Non-pigmented ciliary epithelial cell (primary cell): ENCODE data around the gene TTC3.
"Not testable (repeated sequence)": the region's sequence is repeated elsewhere in the genome, so short reads cannot be mapped to it uniquely, and the experiment has no call there.

Experiments
- DNase-seq: peaks from one replicate; pipeline ENCODE4 v3.0.0-alpha.2; 2010; ENCODE audit warnings: low read depth

The TTC3 gene

DNA sequence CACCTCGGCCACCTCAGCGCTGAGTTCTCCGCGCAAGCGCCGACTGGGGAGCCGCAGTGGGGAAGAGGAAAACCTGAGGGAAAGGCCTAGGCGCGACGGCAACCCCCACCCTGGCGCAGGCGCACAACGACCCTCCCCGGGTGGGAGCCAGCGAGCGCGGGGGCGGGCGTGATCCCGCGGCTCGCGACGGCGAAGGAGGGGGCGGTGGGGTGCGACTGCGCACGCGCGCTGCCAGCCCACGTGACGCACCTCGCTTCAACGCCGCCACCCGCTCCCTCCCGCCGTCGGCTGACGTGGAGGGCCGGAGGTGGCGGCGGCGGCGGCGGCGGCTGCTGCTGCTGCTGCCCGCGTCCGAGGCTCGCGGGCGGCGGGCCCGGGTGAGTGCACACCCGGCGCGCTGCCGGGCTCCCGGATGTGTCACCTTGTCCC lies at the start of gene TTC3, which contains the start of gene PIGP:
Gene TTC3, plus strand, starts transcription at position 267 of the 429 bp plus-strand sequence. CDS start 14,004 bp downstream, outside the sequence.
Gene PIGP, minus strand, starts transcription at position 84 of the 429 bp plus-strand sequence. CDS start 556 bp downstream, outside the sequence.
- peak; percentile 65 for DNase-seq

DNA sequence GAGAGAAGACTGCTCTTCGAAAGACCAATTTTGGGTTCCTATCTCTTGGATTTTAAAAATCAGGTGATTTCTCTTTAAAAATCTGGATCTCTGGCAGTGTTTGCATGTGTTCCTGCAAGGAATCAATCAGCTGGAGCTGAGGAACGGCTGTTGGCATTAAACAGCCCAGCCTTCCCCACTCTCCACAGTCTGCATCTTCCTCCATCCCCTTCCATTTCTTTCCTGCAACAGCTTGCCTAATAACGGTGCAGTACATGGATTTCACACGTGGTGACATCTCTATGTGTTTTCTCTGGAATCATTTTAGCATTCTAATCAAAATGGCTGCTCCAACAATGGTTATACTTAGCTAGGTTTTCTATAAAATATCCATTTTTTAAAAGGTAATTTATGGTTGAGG lies 46.6 kb upstream of the TTC3 start:
- DNase-seq, result no peak

DNA sequence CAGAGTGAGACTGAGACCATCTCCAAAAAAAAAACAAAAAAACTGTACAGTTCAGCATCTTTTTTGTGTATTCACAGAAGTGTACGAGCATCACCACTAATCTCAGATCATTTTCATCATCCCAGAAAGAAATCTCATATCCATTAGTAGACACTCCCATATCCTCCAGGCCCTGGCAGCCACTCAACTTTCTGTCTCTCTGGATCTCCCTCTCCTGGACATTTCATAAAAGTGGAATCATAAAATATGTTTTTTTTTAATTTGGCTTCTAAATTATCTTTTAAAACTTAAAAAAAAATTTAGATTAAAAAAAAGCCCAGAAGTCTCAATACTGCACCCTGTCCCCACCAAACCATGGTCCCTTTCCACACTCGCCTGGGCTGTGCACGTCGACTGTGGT lies 44.5 kb upstream of the TTC3 start:
- DNase-seq, result no peak

DNA sequence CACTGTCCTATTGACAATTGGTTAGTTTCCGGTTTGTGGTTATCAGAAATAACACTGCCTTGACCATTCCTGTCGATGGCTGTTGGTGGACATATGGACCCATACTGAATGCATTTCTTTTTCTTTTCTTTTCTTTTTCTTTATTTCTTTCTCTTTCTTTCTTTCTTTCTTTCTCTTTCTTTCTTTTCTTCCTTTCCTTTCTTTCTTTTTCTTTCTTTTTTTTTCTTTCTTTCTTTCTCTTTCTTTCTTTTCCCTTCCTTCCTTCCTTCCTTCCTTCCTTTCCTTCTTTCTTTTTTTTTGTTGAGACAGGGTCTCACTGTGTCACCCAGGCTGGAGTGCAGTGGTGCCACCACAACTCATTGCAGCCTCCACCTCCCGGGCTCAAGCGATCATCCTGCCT lies 42.2 kb upstream of the TTC3 start:
- DNase-seq, result no peak

DNA sequence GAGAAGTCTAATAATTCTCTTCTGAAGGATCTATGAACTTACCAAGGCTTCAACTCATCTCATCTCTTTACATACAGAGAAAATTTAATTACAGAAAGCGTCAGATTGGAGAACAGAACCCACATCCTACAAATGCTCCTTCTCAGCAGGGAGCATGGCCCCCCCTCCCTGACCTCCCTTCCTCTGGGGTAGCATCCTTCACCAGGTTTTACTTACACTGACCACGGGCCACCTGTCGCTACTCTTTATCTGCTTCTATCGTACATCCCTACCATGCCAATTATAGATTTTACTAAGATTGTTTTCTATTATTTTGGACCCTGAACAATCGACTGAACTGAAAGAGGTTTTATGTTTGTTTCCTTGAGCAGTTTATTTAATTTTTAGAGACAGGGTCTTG lies 40.8 kb upstream of the TTC3 start:
- DNase-seq, result no peak

DNA sequence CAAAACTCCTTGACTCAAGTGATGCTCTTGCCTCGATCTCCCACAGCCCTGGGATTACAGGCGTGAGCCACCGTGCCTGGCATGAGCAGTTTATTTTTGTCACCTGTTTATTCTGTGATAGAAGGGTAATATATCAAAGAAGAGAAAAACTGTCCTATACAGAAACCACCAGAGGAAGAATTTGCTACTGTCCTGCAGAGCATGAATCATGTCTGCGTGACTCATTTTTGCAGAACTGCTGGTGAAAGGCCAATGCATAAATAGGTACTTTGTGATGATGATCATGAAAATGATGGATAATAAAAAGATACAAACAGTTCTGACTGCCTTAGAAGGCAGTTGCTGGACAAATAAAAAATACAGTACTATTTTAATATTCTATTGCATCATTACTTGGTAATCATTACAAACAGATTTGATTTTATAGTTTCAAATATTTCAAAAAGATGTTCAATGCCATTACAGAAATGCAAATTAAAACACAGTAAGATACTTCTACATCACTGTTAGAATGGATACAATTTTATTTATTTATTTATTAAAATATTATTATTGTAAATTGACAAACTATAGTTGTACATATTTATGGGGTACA lies 40.1 kb upstream of the TTC3 start:
- peak; percentile 31 for DNase-seq

DNA sequence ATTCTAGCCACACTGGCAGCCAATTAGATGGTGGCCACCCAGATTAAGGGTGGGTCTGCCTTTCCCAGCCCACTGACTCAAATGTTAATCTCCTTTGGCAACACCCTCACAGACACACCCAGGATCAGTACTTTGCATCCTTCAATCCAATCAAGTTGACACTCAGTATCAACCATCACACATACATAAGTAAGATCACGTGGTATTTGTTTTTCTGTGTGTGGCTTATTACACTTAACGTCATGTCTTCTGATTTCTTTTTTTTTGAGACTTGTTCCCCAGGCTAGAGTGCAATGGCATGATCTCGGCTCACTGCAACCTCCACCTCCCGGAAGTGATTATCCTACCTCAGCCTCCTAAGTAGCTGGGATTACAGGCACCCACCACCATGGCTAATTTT lies 38.7 kb upstream of the TTC3 start:
- DNase-seq, result not testable (repeated sequence)

- no peak for DNase-seq
Measured at GRCh38 chr21:37036177-37036576, 36.9 kb upstream of the TTC3 start.

DNA sequence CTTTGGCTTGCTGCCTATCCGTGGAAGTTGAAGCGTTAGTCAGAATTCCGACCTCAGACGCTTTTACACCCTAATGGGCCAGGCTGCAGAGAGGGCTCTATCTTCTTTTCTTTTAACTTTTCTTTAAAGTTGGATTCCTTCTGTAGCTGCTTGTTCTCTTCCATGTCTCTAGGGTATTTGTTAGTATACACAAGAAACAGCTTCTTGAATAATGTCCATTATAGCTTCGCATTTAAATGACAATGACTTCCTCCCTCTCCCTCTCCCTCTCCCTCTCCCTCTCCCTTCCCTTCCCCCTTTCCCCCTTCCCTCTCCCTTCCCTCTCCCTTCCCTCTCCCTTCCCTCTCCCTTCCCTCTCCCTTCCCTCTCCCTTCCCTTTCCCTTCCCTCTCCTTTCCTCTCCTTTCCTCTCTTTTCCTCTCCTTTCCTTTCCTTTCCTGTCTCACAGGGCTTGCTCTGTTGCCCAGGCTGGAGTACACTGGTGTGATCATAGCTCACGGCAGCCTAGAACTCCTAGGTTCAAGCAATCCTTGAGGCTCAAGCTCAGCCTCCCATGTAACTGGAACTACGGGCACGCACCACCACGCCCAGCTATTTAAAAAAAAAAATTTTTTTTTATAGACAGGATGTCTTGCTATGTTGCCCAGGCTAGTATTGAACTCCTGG lies 33.5 kb upstream of the TTC3 start:
- no peak for DNase-seq

DNA sequence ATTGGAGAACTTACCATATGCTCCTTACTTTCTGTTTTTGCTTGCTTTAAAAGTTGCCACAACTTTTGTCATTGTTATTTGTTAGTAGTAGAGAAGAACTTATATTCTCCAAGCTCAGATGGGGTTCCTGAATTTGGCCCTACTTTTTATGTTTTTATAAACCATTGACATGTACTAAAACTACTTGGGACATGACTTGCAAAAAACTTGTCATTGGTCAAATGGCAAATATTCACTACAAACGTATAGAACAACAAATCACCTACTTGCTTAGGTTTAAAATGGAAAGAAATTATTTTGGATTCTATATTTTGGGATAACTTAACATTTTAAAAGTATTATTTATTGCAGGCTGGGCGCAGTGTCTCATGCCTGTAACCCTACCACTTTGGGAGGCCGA lies 32.8 kb upstream of the TTC3 start:
- DNase-seq, result no peak

DNA sequence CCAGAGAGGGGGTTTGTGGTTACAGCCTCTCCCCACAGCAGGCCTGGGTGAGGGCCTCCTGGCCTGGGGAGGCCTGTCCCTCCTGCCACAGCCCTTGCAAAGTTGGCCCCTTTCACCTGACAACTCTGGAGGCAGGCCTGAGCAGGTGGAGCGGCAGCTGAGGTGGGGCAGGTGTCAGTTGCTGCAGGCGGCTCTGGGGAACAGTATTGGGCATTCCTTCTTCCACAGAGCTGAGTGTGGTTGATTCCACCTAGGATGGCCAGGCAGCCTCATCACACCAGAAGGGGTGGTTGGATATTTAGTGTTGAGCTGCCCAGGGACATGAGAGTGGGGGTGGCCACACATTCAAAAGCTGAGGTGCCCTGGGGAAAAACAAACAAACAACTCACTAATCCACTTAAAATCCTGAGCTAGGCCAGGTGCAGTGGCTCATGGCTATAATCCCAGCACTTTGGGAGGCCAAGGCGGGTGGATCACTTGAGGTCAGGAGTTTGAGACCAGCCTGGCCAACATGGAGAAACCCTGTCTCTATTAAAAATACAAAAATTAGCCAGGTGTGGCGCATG lies 31.3 kb upstream of the TTC3 start:
- DNase-seq, result no peak

GRCh38 chr21:37043818-37044217 lies 29.2 kb upstream of the TTC3 start:
- no peak for DNase-seq

DNA sequence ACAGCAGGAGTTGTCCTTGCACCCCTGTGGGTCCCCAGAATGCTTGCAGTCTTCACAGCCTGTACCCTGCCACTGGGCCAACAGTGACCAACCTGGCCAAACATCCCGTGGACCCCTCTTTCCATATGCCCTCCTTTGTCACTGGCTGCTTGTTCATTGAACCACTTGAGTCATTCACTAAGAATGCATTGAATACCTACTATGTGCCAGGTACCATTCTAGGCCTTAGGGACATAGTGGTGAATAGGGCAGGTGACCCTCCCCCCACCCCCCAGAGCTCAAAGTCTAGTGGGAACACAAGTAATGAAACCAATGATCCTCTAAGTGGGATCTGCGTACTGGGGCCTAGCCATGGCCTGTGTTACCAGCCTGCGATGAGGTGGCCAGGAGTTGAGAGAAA lies 28.4 kb upstream of the TTC3 start:
- DNase-seq, result no peak

DNA sequence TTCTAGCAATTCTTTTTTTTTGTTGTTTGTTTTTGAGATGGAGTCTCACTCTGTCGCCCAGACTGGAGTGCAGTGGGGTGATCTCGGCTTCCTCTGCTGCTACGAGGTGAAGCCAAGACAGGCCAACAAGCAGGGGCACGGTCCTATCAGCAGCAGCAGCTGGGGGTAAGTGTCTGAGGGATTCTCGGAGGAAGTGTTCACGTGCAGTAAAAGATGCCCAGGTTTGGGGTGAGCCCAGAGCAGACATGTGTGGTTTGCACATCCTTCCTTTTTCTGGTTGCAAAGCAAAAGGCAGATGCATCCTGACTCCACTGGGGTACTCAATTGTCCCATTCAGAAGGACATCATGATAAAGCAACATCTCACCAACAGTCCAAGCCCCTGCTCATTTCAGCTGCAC lies 27.9 kb upstream of the TTC3 start:
- DNase-seq, result no peak

GRCh38 chr21:37045556-37045955 lies 27.5 kb upstream of the TTC3 start:
- DNase-seq, result no peak

DNA sequence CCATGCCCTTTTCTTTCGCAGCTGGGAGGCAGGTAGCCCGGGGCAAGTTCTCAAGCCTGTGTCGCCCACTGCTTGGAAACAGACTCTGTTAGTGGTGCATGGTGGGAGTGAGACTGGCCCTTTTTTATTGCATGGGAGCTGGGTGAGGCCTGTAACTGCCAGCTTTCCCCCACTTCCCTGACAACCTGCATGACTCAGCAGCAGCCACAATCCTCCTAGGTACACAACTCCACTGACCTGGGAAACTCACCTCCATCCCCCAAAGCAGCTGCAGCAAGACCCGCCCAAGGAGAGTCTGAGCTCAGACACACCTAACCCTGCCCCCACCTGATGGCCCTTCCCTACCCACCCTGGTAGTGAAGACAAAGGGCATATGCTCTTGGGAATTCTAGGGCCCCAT lies 26.0 kb upstream of the TTC3 start:
- DNase-seq, result no peak

DNA sequence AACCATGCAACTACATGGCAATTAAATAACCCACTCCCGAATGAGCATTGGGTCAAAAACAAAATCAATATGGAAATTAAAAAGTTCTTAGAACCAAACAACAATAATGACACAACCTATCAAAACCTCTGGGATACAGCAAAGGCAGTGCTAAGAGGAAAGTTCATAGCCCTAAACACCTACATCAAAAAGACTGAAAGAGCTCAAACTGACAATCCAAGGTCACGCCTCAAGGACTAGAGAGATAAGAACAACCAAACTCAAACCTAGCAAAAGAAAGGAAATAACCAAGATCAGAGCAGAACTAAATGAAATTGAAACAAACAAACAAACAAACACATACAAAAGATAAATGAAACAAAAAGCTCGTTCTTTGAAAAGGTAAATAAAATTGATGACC lies 23.3 kb upstream of the TTC3 start:
- DNase-seq, result not testable (repeated sequence)

DNA sequence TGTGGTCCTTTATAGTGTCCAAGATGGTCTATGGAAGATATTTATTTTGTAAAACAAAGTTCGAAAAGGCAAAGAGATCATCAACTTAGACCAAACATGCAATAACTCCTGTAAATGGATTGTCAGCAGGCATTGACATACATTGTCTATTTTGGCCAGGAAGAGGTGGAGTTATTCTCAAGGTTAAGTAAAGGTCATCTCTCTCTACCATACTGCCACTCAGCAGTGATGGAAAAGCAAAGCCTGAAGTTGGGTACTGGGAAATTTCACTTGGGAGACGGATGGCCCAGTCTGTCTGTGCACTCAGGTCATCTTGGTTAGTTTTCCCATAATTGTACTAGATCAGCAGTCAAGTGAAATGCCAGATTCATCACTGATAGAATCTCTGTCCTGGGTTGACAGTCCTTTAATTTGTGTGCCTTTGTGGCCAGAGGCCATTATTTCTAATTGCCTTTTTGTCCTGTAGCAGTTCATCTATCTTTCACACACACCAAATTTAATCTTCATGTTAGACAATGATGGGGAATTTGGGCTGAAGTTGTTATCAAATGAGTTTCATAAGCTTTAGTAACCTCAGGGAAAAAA lies 17.7 kb upstream of the TTC3 start:
- DNase-seq, result no peak

DNA sequence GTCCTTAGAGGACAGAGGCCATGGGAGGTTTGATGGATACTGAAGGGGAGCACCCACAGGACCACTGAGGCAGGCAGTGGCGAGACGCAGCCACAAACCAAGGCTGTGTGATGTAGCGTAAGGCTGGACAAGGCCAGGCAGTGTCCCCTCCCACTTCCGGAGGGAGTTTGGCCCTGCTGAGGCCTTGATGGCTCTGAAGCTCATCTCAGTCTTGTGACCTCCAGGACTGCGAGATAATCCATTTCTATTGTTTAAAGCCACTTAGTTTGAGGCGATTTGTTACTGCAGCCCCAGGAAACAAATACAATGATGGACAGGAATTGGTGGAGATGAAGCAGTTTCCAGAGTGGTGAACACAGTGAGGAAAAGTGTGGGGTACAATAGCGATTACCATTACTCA lies 15.4 kb upstream of the TTC3 start:
- DNase-seq, result no peak

DNA sequence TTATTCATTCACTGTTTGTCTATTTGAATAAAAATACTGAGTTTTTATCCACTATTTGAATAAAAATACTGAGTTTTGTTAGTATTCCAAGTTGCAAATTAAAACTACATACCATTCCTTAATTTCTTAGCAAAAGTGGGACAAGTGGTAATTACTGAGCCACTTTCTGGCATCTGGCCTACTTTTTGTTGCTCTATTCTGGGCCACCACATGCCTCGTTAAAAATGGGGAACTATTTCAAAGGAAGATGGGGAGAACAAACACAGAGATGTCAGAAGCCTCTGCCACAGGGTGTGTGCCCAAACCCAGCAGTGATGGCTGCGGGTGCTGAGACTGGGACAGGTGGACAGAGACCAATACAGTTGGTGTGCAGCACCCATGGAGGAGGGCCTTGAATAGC lies 14.8 kb upstream of the TTC3 start:
- DNase-seq, result no peak

DNA sequence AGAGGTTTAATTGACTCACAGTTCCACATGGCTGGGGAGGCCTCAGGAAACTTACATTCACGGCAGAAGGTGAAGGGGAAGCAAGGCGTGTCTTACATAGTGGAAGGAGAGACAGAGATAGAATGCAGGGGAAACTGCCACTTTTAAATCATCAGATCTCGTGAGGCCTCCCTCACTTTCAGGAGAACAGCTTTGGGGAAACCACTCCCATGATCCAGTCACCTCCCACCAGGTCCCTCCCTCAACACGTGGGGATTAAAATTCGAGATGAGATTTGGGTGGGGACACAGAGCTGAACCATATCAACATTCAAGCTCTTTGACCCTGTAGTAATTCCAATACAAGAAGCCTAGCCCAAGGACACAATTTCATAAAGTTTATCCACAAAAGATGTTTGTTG lies 13.9 kb upstream of the TTC3 start:
- DNase-seq, result no peak

GRCh38 chr21:37060296-37060695 lies 12.8 kb upstream of the TTC3 start:
- peak; percentile 93 for DNase-seq

GRCh38 chr21:37061926-37062592 lies 11.0 kb upstream of the TTC3 start:
- no peak for DNase-seq
